COR-L47 (cell line): ENCODE measurements around the gene ELK4.
A peak's percentile ranks its signal among the peaks of the same experiment; 100 is the strongest.
"Not testable (repeated sequence)": the region's sequence is repeated elsewhere in the genome, so short reads cannot be mapped to it uniquely, and the experiment has no call there.

Experiments
- DNase-seq: peaks from one replicate; lab custom pipeline; 2025; lab: John Stamatoyannopoulos, UW

ELK4 gene

GRCh38 chr1:205664399-205665017, 32.7 kb upstream of the ELK4 start:
- DNase-seq: peak; percentile 29

- no peak for DNase-seq
These were observed 31.6 kb upstream of the ELK4 start for GRCh38 chr1:205663286-205663936.

- DNase-seq: no peak
These were observed 31.0 kb upstream of the ELK4 start for GRCh38 chr1:205662791-205663190.

GRCh38 chr1:205662135-205662738, 30.4 kb upstream of the ELK4 start:
- DNase-seq: no peak

- DNase-seq: no peak
These were observed 29.8 kb upstream of the ELK4 start for GRCh38 chr1:205661429-205662134.

GRCh38 chr1:205660361-205660760, 28.6 kb upstream of the ELK4 start:
- DNase-seq: no peak

- peak; percentile 81 for DNase-seq
These were observed 27.3 kb upstream of the ELK4 start for GRCh38 chr1:205658943-205659581.

GRCh38 chr1:205656236-205656635, 24.4 kb upstream of the ELK4 start:
- DNase-seq: no peak

- no peak for DNase-seq
These were observed 21.2 kb upstream of the ELK4 start for GRCh38 chr1:205652984-205653383.

- DNase-seq: no peak
These were observed 18.4 kb upstream of the ELK4 start for GRCh38 chr1:205650241-205650640.

- DNase-seq: no peak
These were observed 13.7 kb upstream of the ELK4 start for GRCh38 chr1:205645519-205645918.

GRCh38 chr1:205642679-205643307, 11.0 kb upstream of the ELK4 start:
- DNase-seq: no peak

- no peak for DNase-seq
These were observed 7.8 kb upstream of the ELK4 start for GRCh38 chr1:205639567-205639966.

- no peak for DNase-seq
These were observed 6.2 kb upstream of the ELK4 start for GRCh38 chr1:205637854-205638468.

- no peak for DNase-seq
These were observed 4.9 kb upstream of the ELK4 start for GRCh38 chr1:205636732-205637131.

GRCh38 chr1:205636138-205636530, 4.3 kb upstream of the ELK4 start:
- DNase-seq: not testable (repeated sequence)

GRCh38 chr1:205633421-205633976, 1.7 kb upstream of the ELK4 start:
- no peak for DNase-seq

GRCh38 chr1:205632669-205633169, 908 bp upstream of the ELK4 start:
- no peak for DNase-seq

GRCh38 chr1:205631010-205631767, 622 bp downstream of the ELK4 start:
- peak; percentile 80 for DNase-seq

- no peak for DNase-seq
These were observed 1.2 kb downstream of the ELK4 start for GRCh38 chr1:205630651-205631009.
